Loucy (cell line): Measurements from ENCODE around the gene ADGB.

Source experiments
- CTCF ChIP-seq: fragments of 200-600 bp; sonication (generic); conservative IDR thresholded peaks from 2 replicates; pipeline ENCODE4 v1.5.1; 2014; ENCODE audit warnings: mild to moderate bottlenecking, antibody characterized with exemption, low read length
- EZH2phosphoT487 ChIP-seq: fragments of 200-600 bp; IDR thresholded peaks from 2 replicates; pipeline ENCODE4 v1.6.1; 2018; ENCODE audit warnings: antibody characterized with exemption, mild to moderate bottlenecking, moderate library complexity, borderline replicate concordance

- no peak for TF ChIP-seq CTCF
- TF ChIP-seq EZH2phosphoT487 = no peak
These were observed 262.3 kb downstream of the ADGB start for GRCh38 chr6:146861029-146861563.
